ENCODE results near the gene ATG13.

ATG13 gene

GRCh38 chr11:46618837-46619236 is 1.5 kb downstream of the ATG13 start:
- TF ChIP-seq ZFX (IDR thresholded peaks at IDR 0.05): no peak
- TF ChIP-seq, protein P1, sequence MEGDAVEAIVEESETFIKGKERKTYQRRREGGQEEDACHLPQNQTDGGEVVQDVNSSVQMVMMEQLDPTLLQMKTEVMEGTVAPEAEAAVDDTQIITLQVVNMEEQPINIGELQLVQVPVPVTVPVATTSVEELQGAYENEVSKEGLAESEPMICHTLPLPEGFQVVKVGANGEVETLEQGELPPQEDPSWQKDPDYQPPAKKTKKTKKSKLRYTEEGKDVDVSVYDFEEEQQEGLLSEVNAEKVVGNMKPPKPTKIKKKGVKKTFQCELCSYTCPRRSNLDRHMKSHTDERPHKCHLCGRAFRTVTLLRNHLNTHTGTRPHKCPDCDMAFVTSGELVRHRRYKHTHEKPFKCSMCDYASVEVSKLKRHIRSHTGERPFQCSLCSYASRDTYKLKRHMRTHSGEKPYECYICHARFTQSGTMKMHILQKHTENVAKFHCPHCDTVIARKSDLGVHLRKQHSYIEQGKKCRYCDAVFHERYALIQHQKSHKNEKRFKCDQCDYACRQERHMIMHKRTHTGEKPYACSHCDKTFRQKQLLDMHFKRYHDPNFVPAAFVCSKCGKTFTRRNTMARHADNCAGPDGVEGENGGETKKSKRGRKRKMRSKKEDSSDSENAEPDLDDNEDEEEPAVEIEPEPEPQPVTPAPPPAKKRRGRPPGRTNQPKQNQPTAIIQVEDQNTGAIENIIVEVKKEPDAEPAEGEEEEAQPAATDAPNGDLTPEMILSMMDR (conservative IDR thresholded peaks at IDR 0.05): no peak
- H3K27ac ChIP-seq: no peak overlapping the region

- TF ChIP-seq ZFX (IDR thresholded peaks at IDR 0.05): no peak
- TF ChIP-seq, protein P1 (conservative IDR thresholded peaks at IDR 0.05): no peak
These were observed 8.1 kb downstream of the ATG13 start for GRCh38 chr11:46625406-46625805.

GRCh38 chr11:46628961-46629360 is 11.6 kb downstream of the ATG13 start:
- H3K27ac ChIP-seq: no peak overlapping the region
- no peak for TF ChIP-seq ZFX (IDR thresholded peaks at IDR 0.05)
- TF ChIP-seq, protein P1 (conservative IDR thresholded peaks at IDR 0.05): no peak

More at GRCh38 chr11:46625406-46625805, 8.1 kb downstream of the ATG13 start:
- no peak overlapping the region for H3K27ac ChIP-seq

DNA sequence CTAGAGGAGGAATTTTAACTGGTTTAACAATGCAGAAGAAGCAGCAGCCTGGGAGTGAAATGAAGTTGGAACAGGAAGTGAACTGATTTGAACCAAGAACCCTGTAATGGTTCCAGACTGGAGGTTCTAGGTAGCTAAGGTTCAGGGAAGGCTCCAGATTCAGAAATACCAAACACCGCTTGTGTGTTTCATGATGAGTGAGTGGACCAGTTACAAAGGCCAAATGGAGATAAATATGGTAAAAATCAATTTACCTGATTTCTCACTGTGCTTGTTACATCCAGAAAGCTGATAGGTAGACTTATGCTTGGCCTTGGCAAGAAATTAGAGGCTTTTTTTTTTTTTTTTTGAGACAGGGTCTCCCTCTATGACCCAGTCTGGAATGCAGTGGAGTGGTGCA is 12.9 kb downstream of the ATG13 start:
- no peak for TF ChIP-seq ZFX (IDR thresholded peaks at IDR 0.05)
- TF ChIP-seq, protein P1 (conservative IDR thresholded peaks at IDR 0.05): no peak
- no peak overlapping the region for H3K27ac ChIP-seq

DNA sequence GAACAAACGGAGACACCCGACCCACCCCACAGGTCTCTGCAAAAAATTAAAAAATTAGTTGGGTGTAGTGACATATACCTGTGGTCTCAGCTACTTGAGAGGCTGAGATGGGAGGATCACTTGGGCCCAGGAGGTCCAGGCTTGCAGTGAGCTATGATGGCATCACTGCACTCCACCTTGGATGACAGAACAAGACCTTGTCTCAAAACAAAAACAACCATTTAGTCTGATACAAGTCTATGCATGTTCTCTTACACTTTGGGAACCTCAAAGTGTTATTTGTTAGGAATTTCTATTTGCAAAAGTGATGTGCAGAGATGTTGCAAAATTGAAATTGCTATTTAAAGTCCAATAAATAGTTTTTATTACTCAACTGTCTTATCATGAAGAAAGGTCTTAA is 14.3 kb downstream of the ATG13 start:
- H3K27ac ChIP-seq: no peak overlapping the region
- TF ChIP-seq, protein P1 (conservative IDR thresholded peaks at IDR 0.05): no peak

DNA sequence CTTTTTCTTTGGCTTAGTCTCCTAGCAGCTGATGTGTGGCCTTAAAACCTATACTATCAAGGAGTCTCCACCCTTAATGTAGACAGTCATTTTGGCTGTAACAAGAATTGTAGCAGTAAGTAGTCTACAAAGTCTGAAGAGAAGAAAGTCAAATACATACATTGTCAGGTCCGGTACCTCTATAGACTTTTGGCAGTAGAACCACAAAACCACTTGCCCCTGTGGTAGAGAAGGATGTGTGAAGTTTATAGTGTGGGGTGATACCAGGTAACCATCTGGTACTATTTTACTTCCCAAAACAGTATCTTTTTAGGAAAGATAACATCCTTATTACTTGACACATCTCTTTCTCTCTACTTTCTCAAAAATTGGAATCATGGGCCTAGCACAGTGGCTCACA is 15.1 kb downstream of the ATG13 start:
- TF ChIP-seq, protein P1 (conservative IDR thresholded peaks at IDR 0.05): no peak
- TF ChIP-seq ZFX (IDR thresholded peaks at IDR 0.05): no peak
- H3K27ac ChIP-seq: no peak overlapping the region

- H3K27ac ChIP-seq: no peak overlapping the region
- TF ChIP-seq, protein P1 (conservative IDR thresholded peaks at IDR 0.05): no peak
- TF ChIP-seq ZFX (IDR thresholded peaks at IDR 0.05): no peak
These were observed 16.2 kb downstream of the ATG13 start for GRCh38 chr11:46633291-46634217.

Data from C4-2B (cell line).